DOHH2 (cell line): ENCODE measurements around the gene ACE.

Source experiments
- CTCF ChIP-seq: fragments of 200-600 bp; sonication (generic); IDR thresholded peaks from one replicate; pipeline ENCODE4 v1.5.1; 2014; ENCODE audit warnings: antibody characterized with exemption, mild to moderate bottlenecking, low read depth, low read length; ENCODE audit not compliant: poor library complexity, severe bottlenecking
- EZH2phosphoT487 ChIP-seq: fragments of 200-600 bp; sonication (generic); IDR thresholded peaks from 2 replicates; pipeline ENCODE4 v1.6.1; 2017; ENCODE audit warnings: borderline replicate concordance, mild to moderate bottlenecking, antibody characterized with exemption, low read length, moderate library complexity, mixed read lengths

GRCh38 chr17:63542218-63542545 lies 65.3 kb downstream of the ACE start:
- TF ChIP-seq CTCF (no peak), EZH2phosphoT487 (no peak)
